HEK293T (cell line): ENCODE data around the gene TSSK3.

Experiments used
- ARNT ChIP-seq: fragments of 450-650 bp; IDR thresholded peaks from 2 replicates; pipeline ENCODE4 v1.6.1; 2017; ENCODE audit warnings: mild to moderate bottlenecking
- BHLHE40 ChIP-seq: fragments of 450-650 bp; IDR thresholded peaks from 2 replicates; pipeline ENCODE4 v1.6.1; 2016; ENCODE audit warnings: mild to moderate bottlenecking, moderate library complexity, borderline replicate concordance
- CTBP1 ChIP-seq: fragments of 450-650 bp; IDR thresholded peaks from 2 replicates; pipeline ENCODE4 v1.6.1; 2016; ENCODE audit warnings: borderline replicate concordance
- ELF4 ChIP-seq: fragments of 450-650 bp; IDR thresholded peaks from 2 replicates; pipeline ENCODE4 v1.6.1; 2017; ENCODE audit warnings: antibody characterized with exemption
- FOXA1 ChIP-seq: fragments of 450-650 bp; IDR thresholded peaks from 2 replicates; pipeline ENCODE4 v1.6.1; 2016; ENCODE audit warnings: mild to moderate bottlenecking
- L3MBTL2 ChIP-seq: fragments of 450-650 bp; conservative IDR thresholded peaks from 2 replicates; pipeline ENCODE4 v1.6.1; 2016; ENCODE audit warnings: mild to moderate bottlenecking
- LEF1 ChIP-seq: fragments of 450-650 bp; IDR thresholded peaks from 2 replicates; pipeline ENCODE4 v1.6.1; 2017; ENCODE audit warnings: mild to moderate bottlenecking, borderline replicate concordance
- PKNOX1 ChIP-seq: fragments of 450-650 bp; IDR thresholded peaks from 2 replicates; pipeline ENCODE4 v1.6.1; 2016
- SP1 ChIP-seq: fragments of 450-650 bp; IDR thresholded peaks from 2 replicates; pipeline ENCODE4 v1.6.1; 2017
- SUZ12 ChIP-seq: fragments of 450-650 bp; IDR thresholded peaks from 2 replicates; pipeline ENCODE4 v1.6.1; 2016; ENCODE audit warnings: mild to moderate bottlenecking
- TARDBP ChIP-seq: fragments of 450-650 bp; IDR thresholded peaks from 2 replicates; pipeline ENCODE4 v1.6.1; 2016
- ZNF384 ChIP-seq: fragments of 450-650 bp; IDR thresholded peaks from 2 replicates; pipeline ENCODE4 v1.6.1; 2016

- TF ChIP-seq ELF4 (no peak), CTBP1 (no peak), L3MBTL2 (no peak), TARDBP (no peak), SUZ12 (no peak), PKNOX1 (no peak), ARNT (no peak), SP1 (no peak), ZNF384 (no peak), BHLHE40 (no peak), FOXA1 (no peak), LEF1 (no peak)
Measured at GRCh38 chr1:32338637-32339145, 23.6 kb upstream of the TSSK3 start.
